Osteocyte (in vitro differentiated cells): ENCODE measurements around the gene ABCG1. TPM values are rescaled to one million over a fixed set of nuclear protein-coding genes. Genes with fewer than 3 reads are reported as not detected.

ENCODE experiments used
- DNase-seq: peaks from one replicate; pipeline ENCODE4 v3.0.0; 2021; ENCODE audit warnings: mixed read lengths; ENCODE audit not compliant: unreplicated experiment; ENCODE audit errors: extremely low spot score
- H3K27ac Mint-ChIP-seq: one replicate; pipeline ENCODE4 v1.8.0; 2021; ENCODE audit warnings: mild to moderate bottlenecking, mixed read lengths; ENCODE audit not compliant: unreplicated experiment
- H3K27me3 Mint-ChIP-seq: one replicate; pipeline ENCODE4 v1.8.0; 2021; ENCODE audit warnings: mixed read lengths; ENCODE audit not compliant: unreplicated experiment
- H3K36me3 Mint-ChIP-seq: one replicate; pipeline ENCODE4 v1.8.0; 2021; ENCODE audit warnings: mixed read lengths; ENCODE audit not compliant: unreplicated experiment
- H3K4me1 Mint-ChIP-seq: one replicate; pipeline ENCODE4 v1.8.0; 2021; ENCODE audit warnings: mixed read lengths; ENCODE audit not compliant: unreplicated experiment
- H3K4me3 Mint-ChIP-seq: one replicate; pipeline ENCODE4 v1.8.0; 2021; ENCODE audit warnings: mild to moderate bottlenecking, moderate library complexity, mixed read lengths; ENCODE audit not compliant: unreplicated experiment
- H3K9me3 Mint-ChIP-seq: one replicate; pipeline ENCODE4 v1.8.0; 2021; ENCODE audit warnings: mixed read lengths; ENCODE audit not compliant: unreplicated experiment
- total RNA-seq: library from RNA; stranded (reverse); gene quantifications from 2 replicates; pipeline ENCODE4 v1.2.1, GENCODE V29; 2021
- TF ChIP-seq, protein P1 (sequence below): fragments of 200-600 bp; sonication (generic); IDR thresholded peaks from 2 replicates; pipeline ENCODE4 v1.5.0; 2021; ENCODE audit warnings: antibody characterized with exemption, mild to moderate bottlenecking, moderate library complexity

Gene ABCG1
- total RNA-seq, 1 donor from 2014 or later = 16.5 TPM

DNA sequence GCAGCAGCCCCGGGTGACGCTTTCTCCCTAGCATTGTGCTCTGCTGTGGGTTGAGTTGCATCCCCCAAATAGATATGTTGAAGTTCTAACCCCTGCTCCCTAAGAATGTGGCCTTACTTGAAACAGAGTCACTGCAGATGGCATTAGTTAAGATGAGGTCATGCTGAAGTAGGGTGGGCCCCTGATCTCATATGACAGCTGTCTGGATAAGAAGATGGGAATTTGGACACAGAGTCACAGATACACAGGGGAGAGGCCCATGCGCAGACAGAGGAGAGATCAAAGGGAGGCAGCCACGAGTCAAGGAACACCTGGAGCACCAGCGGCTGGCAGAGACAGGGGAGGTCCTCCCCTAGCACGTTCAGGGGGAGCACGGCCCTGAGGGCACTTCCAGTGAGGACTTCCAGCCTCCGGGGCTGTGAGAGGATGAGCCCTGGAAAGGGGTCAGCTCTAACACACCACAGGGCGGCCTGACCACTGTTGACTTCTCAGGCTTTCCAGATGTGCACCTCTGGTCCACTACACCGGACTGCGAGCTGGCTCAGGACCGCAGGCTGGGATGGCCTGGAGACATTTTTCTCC, 46.4 kb downstream of the ABCG1 start:
- no peak for DNase-seq
- Mint-ChIP-seq H3K27ac (no peak overlapping the region), H3K4me3 (no peak overlapping the region), H3K36me3 (no peaks in the 10 kb centered on the region), H3K4me1 (peaks cover 57% of the 10 kb centered on the region), H3K27me3 (no peaks in the 10 kb centered on the region), H3K9me3 (no peaks in the 10 kb centered on the region)
- TF ChIP-seq, protein P1, sequence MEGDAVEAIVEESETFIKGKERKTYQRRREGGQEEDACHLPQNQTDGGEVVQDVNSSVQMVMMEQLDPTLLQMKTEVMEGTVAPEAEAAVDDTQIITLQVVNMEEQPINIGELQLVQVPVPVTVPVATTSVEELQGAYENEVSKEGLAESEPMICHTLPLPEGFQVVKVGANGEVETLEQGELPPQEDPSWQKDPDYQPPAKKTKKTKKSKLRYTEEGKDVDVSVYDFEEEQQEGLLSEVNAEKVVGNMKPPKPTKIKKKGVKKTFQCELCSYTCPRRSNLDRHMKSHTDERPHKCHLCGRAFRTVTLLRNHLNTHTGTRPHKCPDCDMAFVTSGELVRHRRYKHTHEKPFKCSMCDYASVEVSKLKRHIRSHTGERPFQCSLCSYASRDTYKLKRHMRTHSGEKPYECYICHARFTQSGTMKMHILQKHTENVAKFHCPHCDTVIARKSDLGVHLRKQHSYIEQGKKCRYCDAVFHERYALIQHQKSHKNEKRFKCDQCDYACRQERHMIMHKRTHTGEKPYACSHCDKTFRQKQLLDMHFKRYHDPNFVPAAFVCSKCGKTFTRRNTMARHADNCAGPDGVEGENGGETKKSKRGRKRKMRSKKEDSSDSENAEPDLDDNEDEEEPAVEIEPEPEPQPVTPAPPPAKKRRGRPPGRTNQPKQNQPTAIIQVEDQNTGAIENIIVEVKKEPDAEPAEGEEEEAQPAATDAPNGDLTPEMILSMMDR = no peak

DNA sequence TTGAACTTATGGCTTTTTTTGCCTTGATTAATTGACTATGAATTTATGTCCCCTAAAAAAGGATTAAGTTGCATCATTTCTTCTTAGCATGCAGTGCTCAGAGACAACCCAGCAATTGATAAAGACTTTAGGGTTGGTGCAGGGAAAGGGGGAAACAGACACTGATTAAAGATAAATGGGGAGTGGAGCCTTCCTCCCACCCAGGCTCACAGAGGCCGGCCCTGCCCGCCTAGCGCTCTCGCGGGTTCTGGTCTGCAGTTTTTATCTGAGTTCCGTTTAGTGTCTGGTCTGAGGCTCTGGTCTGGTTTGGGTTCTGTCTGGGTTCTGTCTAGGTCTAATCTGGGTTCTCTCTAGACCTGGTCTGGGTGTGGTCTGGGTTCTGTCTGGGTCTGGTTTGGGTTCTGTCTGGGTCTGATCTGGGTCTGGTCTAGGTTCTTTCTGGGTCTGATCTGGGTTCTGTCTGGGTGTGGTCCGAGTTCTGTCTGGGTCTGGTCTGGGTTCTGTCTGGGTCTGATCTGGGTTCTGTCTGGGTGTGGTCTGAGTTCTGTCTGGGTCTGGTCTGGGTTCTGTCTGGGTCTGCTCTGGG, 48.1 kb downstream of the ABCG1 start:
- Mint-ChIP-seq H3K9me3 (no peaks in the 10 kb centered on the region), H3K4me3 (no peak overlapping the region), H3K36me3 (no peaks in the 10 kb centered on the region), H3K27ac (no peak overlapping the region), H3K27me3 (no peaks in the 10 kb centered on the region), H3K4me1 (peaks cover 47% of the 10 kb centered on the region)
- TF ChIP-seq, protein P1 = no peak
- DNase-seq = no peak

DNA sequence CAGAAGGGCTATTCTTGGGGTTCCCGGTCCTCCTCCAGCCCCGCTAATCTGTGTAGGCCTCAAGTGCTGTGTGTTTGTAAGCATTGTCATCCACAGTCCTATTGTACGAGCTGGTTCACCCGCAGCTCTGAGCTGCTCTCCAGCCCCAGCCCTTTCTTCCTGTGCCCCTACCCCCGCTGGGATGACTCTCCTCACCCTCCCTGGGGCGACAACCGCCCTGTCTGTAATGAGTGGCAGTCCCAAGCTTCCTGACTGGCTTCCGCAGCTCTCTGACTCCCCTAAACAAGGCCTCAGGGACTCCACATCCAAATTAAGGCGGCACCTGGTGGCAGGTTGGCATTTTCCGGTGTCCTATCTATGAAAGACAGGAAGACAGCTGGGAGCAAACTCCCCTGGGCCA, 50.4 kb downstream of the ABCG1 start:
- DNase-seq = no peak
- Mint-ChIP-seq H3K4me3 (no peak overlapping the region), H3K4me1 (peaks cover 42% of the 10 kb centered on the region), H3K9me3 (no peaks in the 10 kb centered on the region), H3K36me3 (no peaks in the 10 kb centered on the region), H3K27ac (peak overlapping the region; percentile 4), H3K27me3 (no peaks in the 10 kb centered on the region)
- TF ChIP-seq, protein P1 = no peak

DNA sequence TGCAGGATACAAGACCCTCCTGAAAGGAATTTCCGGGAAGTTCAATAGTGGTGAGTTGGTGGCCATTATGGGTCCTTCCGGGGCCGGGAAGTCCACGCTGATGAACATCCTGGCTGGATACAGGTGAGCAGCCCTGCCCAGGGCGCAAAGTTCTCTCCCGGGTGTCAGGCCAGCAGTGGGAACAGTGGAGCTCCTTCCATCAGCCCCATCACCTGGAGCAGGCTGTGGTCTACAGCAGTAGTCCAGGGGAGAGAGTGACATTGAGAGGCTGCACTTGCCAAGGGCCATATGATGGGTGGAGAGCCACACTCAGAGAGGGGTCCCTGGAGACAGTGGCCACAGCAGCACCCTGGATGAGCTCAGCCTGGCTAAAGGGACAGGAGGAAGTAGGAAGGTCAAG, 52.1 kb downstream of the ABCG1 start:
- no peaks in the 10 kb centered on the region for H3K36me3 Mint-ChIP-seq
- TF ChIP-seq, protein P1 = no peak
- no peak overlapping the region for H3K4me3 Mint-ChIP-seq
- H3K4me1 Mint-ChIP-seq = peaks cover 41% of the 10 kb centered on the region
- H3K27me3 Mint-ChIP-seq = no peaks in the 10 kb centered on the region
- DNase-seq = no peak
- no peaks in the 10 kb centered on the region for H3K9me3 Mint-ChIP-seq
- no peak overlapping the region for H3K27ac Mint-ChIP-seq

DNA sequence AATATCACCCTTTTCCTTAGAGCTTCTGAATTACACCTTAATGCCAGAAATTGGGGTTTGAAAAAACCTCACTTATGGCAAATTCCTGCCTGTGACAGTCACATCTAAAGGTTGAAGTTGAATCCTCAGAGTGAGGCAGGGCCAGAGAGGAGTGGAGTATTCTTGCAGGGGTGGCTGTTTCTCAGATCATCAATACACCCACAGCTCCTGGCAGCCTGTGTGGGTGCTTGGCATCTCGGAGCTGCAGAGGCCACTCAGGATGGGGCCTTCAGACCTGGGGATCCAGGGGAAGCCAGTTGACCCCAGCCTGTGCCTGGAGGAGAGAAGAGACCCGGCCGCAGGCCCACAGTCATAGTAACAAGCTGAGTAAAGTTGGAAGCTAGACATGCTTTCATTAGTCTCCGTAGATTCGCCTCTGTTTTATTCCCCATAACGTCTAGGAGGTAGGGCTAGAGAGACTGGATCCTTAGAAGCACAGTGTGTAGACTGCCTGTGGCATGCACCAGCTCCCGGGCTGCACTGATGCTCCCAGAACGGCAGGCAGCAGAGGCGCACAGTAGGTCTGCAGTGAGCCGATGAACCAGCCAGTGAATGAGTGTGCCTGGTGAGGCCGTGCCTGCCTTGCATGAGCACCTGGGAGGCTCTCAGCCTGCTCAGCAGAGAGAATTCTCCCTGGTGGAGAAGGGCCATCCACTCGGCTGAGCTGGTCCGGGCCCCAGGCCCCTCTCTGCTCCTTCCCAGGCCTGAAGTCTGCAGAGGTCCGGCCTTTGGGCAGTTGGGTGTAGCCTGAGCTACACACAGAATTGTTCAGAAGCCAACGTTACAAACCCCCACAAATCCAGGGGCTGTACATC, 53.4 kb downstream of the ABCG1 start:
- no peaks in the 10 kb centered on the region for H3K36me3 Mint-ChIP-seq
- no peak overlapping the region for H3K27ac Mint-ChIP-seq
- H3K4me3 Mint-ChIP-seq = no peak overlapping the region
- peaks cover 41% of the 10 kb centered on the region for H3K4me1 Mint-ChIP-seq
- no peak for DNase-seq
- H3K27me3 Mint-ChIP-seq = no peaks in the 10 kb centered on the region
- no peaks in the 10 kb centered on the region for H3K9me3 Mint-ChIP-seq
- TF ChIP-seq, protein P1 = no peak
